ENCODE results near the gene NDUFS4.
A peak's percentile ranks its signal among the peaks of the same experiment; 100 is the strongest.

NDUFS4 gene

DNA sequence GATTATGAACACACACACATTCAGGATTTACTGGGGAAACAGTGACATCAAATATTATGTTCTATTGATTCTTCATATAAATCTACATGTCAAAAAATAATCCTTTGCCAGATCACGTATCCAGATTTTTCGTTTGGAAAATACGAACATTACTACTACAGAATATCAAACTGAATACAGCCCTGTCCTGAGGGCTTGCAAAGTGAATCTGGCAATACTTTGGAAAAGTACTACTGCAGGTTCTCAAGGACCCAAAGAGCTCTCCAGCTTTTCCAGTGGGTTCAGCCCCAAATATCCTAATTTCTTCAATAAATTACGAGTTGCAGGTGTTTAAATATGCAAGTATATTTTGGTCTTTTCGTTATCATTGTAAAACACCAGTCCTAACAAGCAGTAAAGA lies 411 bp upstream of the NDUFS4 start:
- H3K27ac Mint-ChIP-seq = peak overlapping the region; percentile 94 to 100 (median 99)
- peaks cover 19% of the 10 kb centered on the region for H3K36me3 Mint-ChIP-seq (ENCODE audit: low read depth)
- H3K27me3 Mint-ChIP-seq (ENCODE audit: low read depth) = no peaks in the 10 kb centered on the region
- peaks cover 3% of the 10 kb centered on the region for H3K9me3 Mint-ChIP-seq
- TF ChIP-seq, protein P1, sequence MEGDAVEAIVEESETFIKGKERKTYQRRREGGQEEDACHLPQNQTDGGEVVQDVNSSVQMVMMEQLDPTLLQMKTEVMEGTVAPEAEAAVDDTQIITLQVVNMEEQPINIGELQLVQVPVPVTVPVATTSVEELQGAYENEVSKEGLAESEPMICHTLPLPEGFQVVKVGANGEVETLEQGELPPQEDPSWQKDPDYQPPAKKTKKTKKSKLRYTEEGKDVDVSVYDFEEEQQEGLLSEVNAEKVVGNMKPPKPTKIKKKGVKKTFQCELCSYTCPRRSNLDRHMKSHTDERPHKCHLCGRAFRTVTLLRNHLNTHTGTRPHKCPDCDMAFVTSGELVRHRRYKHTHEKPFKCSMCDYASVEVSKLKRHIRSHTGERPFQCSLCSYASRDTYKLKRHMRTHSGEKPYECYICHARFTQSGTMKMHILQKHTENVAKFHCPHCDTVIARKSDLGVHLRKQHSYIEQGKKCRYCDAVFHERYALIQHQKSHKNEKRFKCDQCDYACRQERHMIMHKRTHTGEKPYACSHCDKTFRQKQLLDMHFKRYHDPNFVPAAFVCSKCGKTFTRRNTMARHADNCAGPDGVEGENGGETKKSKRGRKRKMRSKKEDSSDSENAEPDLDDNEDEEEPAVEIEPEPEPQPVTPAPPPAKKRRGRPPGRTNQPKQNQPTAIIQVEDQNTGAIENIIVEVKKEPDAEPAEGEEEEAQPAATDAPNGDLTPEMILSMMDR (IDR thresholded peaks at IDR 0.05; ENCODE audit: unreplicated experiment in 3 of 3) = no peak
- peaks cover 33% of the 10 kb centered on the region for H3K4me1 Mint-ChIP-seq
- H3K4me3 Mint-ChIP-seq = peak overlapping the region; percentile 99 to 100 (median 99)

GRCh38 chr5:53568401-53568800 lies 8.0 kb downstream of the NDUFS4 start:
- Mint-ChIP-seq H3K27ac (peak overlapping the region; percentile 88 to 96 (median 96)), H3K9me3 (peaks cover 3% of the 10 kb centered on the region), H3K27me3 (ENCODE audit: low read depth) (no peaks in the 10 kb centered on the region), H3K4me3 (no peak overlapping the region), H3K4me1 (peaks cover 20% of the 10 kb centered on the region), H3K36me3 (ENCODE audit: low read depth) (peaks cover 38% of the 10 kb centered on the region)
- TF ChIP-seq, protein P1 (IDR thresholded peaks at IDR 0.05; ENCODE audit: unreplicated experiment in 3 of 3) = no peak

GRCh38 chr5:53568871-53569270 lies 8.4 kb downstream of the NDUFS4 start:
- no peaks in the 10 kb centered on the region for H3K27me3 Mint-ChIP-seq (ENCODE audit: low read depth)
- H3K4me3 Mint-ChIP-seq = peak overlapping the region in 2 of 3 experiments; percentile 4 to 10
- H3K27ac Mint-ChIP-seq = peak overlapping the region; percentile 88 to 96 (median 96)
- peaks cover 3% of the 10 kb centered on the region for H3K9me3 Mint-ChIP-seq
- H3K4me1 Mint-ChIP-seq = peaks cover 19% of the 10 kb centered on the region
- peaks cover 37% of the 10 kb centered on the region for H3K36me3 Mint-ChIP-seq (ENCODE audit: low read depth)
- TF ChIP-seq, protein P1 (IDR thresholded peaks at IDR 0.05; ENCODE audit: unreplicated experiment in 3 of 3) = no peak

DNA sequence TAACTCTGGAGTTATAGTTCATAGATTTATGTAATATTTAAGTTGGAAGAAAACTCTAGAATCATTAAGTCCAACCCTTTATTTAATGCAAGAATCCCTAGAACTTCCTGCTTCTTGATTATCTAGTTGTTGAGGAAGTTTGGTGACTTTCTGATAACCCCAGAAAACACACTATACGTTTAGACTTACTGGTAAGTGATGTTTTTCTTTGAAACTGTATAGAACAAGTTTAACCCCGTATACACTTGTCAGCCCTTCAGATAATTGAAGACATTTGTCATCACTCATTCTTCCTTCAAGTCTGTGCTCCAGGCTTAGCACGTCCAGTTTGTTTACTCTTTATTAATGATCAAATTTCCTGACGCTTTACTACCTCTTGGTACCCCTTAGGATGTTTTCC lies 9.0 kb downstream of the NDUFS4 start:
- H3K4me3 Mint-ChIP-seq = no peak overlapping the region
- peaks cover 31% of the 10 kb centered on the region for H3K36me3 Mint-ChIP-seq (ENCODE audit: low read depth)
- H3K9me3 Mint-ChIP-seq = peaks cover 3% of the 10 kb centered on the region
- H3K27ac Mint-ChIP-seq = peak overlapping the region; percentile 88 to 96 (median 96)
- peaks cover 13% of the 10 kb centered on the region for H3K4me1 Mint-ChIP-seq
- TF ChIP-seq, protein P1 (IDR thresholded peaks at IDR 0.05; ENCODE audit: unreplicated experiment in 3 of 3) = no peak
- H3K27me3 Mint-ChIP-seq (ENCODE audit: low read depth) = no peaks in the 10 kb centered on the region

GRCh38 chr5:53571403-53571802 lies 11.0 kb downstream of the NDUFS4 start:
- Mint-ChIP-seq H3K4me1 (peaks cover 17% of the 10 kb centered on the region), H3K4me3 (no peak overlapping the region), H3K27me3 (ENCODE audit: low read depth) (no peaks in the 10 kb centered on the region), H3K36me3 (ENCODE audit: low read depth) (peaks cover 26% of the 10 kb centered on the region), H3K9me3 (peaks cover 3% of the 10 kb centered on the region), H3K27ac (peak overlapping the region; percentile 25 to 38 (median 38))
- TF ChIP-seq, protein P1 (IDR thresholded peaks at IDR 0.05; ENCODE audit: unreplicated experiment in 3 of 3) = no peak

GRCh38 chr5:53575101-53575500 lies 14.7 kb downstream of the NDUFS4 start:
- Mint-ChIP-seq H3K27me3 (ENCODE audit: low read depth) (no peaks in the 10 kb centered on the region), H3K4me1 (peaks cover 10% of the 10 kb centered on the region), H3K36me3 (ENCODE audit: low read depth) (peaks cover 32% of the 10 kb centered on the region), H3K27ac (no peak overlapping the region), H3K9me3 (no peaks in the 10 kb centered on the region), H3K4me3 (no peak overlapping the region)
- TF ChIP-seq, protein P1 (IDR thresholded peaks at IDR 0.05; ENCODE audit: unreplicated experiment in 3 of 3) = no peak
